Activated naive CD8-positive, alpha-beta T cell treated with anti-CD3 and anti-CD28 coated beads, Interleukin-2, amount 10 ng/mL, durations not matched to agents 7 days and 5 days (primary cell): ENCODE results near the gene NIPAL3. TPM values are rescaled to one million over a fixed set of nuclear protein-coding genes. Genes with fewer than 3 reads are reported as not detected.
"Not testable (repeated sequence)": the region's sequence is repeated elsewhere in the genome, so short reads cannot be mapped to it uniquely, and the experiment has no call there.

Experiments
- ATAC-seq: fragments of 150-1000 bp; cut with Tn5 transposase; one replicate; pipeline ENCODE4 v1.10.0; 2021; ENCODE audit warnings: low read depth, moderate library complexity
- POLR2A ChIA-PET: fragments of 350-600 bp; sonication (Branson Sonifier 250); formaldehyde crosslinking; loops from one replicate; lab custom pipeline; 2021; ENCODE audit warnings: antibody characterized with exemption; lab: Charles Lee
- DNase-seq: peaks from one replicate; pipeline ENCODE4 v3.0.0; 2021
- H3K27ac Mint-ChIP-seq: one replicate; pipeline ENCODE4 v1.8.0; 2022; ENCODE audit warnings: mild to moderate bottlenecking, mixed read lengths
- H3K27me3 Mint-ChIP-seq: one replicate; pipeline ENCODE4 v1.8.0; 2022; ENCODE audit warnings: mild to moderate bottlenecking, moderate library complexity, mixed read lengths
- H3K36me3 Mint-ChIP-seq: one replicate; pipeline ENCODE4 v1.8.0; 2021; ENCODE audit warnings: mild to moderate bottlenecking, mixed read lengths
- H3K4me1 Mint-ChIP-seq: one replicate; pipeline ENCODE4 v1.8.0; 2021; ENCODE audit warnings: mixed read lengths
- H3K4me3 Mint-ChIP-seq: one replicate; pipeline ENCODE4 v1.8.0; 2022; ENCODE audit warnings: mild to moderate bottlenecking, moderate library complexity, mixed read lengths
- H3K9me3 Mint-ChIP-seq: one replicate; pipeline ENCODE4 v1.8.0; 2021; ENCODE audit warnings: mixed read lengths
- total RNA-seq, 2 experiments: library from RNA; stranded (reverse); gene quantifications; one replicate each; pipeline ENCODE4 v1.2.3, GENCODE V29; 2021

The NIPAL3 gene
- total RNA-seq, 2 experiments from 2014 or later, result 54.1 to 55.1 TPM

DNA sequence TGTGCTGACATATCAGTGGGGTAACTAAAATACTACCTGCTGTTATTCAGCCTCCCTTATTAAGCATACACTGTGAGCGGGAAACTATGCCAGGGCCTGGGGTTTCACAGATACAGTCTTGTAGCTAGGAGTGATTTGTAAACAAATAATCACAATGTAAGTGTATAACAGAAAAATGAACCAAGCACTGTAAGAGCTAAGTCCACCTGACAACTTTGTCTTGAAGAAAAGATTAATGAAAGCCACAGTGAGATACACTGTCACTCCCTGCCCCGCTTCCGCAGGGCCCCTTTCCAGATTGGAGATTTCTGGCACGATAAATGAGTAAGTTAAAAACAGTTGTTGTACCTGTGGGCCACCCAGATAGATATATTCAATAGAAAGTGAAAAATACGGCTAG lies 91.8 kb downstream of the NIPAL3 start:
- H3K36me3 Mint-ChIP-seq, result peaks cover 40% of the 10 kb centered on the region

DNA sequence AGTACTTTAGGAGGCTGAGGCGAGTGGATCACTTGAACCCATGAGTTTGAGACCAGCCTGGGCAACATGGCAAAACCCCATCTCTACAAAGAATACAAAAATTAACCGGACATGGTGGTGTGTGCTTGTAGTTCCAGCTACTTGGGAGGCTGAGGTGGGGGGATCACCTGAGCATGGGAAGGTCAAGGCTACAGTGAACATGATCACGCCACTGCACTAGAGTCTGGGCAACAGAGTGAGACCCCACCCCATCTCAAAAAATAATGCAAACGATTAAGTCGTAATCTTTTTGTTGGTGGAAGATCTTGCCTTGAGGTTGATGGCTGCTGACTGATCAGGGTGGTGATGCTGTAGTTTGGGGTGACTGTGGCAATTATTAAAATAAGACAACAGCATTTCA lies 93.3 kb downstream of the NIPAL3 start:
- H3K27me3 Mint-ChIP-seq, result no peaks in the 10 kb centered on the region
- H3K9me3 Mint-ChIP-seq, result no peaks in the 10 kb centered on the region
- DNase-seq (no peak), ATAC-seq (no peak)
- H3K27ac Mint-ChIP-seq, result peak overlapping the region; percentile 49
- H3K4me3 Mint-ChIP-seq, result peak overlapping the region; percentile 21
- peaks cover 56% of the 10 kb centered on the region for H3K4me1 Mint-ChIP-seq
- H3K36me3 Mint-ChIP-seq, result peaks cover 39% of the 10 kb centered on the region
- POLR2A ChIA-PET, result interaction anchor here (1.5 to 12.7 kb wide), 3 partner anchors 25 to 93 kb away, joined by 3 to 562 read pairs (median 203); partner anchors contain the start of genes NIPAL3 and STPG1

More for the DNA sequence above, 91.8 kb downstream of the NIPAL3 start:
- Mint-ChIP-seq H3K27ac (peak overlapping the region; percentile 87), H3K27me3 (no peaks in the 10 kb centered on the region), H3K9me3 (no peaks in the 10 kb centered on the region), H3K4me3 (peak overlapping the region; percentile 84), H3K4me1 (peaks cover 56% of the 10 kb centered on the region)
- no peak for ATAC-seq
- POLR2A ChIA-PET, result interaction anchor here (0.9 to 12.7 kb wide), 7 partner anchors 18 to 458 kb away, joined by 3 to 562 read pairs (median 5); partner anchors contain the start of genes NIPAL3 and STPG1
- no peak for DNase-seq

DNA sequence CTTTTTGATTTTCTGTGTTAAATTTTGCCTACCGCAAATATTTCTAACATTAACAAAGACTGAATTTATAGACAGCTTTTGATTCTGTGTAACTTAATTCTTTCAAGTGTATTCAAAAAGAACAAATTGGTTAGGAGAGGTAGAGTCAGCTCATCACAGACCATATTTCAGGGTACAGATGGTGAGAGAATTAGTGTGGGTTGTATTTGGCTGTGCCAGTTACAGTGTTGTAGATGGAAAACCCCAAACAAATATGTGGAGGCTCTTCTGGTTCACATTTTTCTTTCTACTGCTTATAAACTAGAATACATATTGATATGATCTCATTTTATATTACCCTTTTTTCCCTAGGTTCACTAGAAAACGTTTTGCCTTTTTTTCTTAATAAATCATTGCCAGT lies 98.1 kb downstream of the NIPAL3 start:
- H3K4me3 Mint-ChIP-seq, result no peak overlapping the region
- ATAC-seq (no peak), DNase-seq (no peak)
- H3K27me3 Mint-ChIP-seq, result no peaks in the 10 kb centered on the region
- H3K36me3 Mint-ChIP-seq, result peaks cover 40% of the 10 kb centered on the region
- peaks cover 38% of the 10 kb centered on the region for H3K4me1 Mint-ChIP-seq
- H3K9me3 Mint-ChIP-seq, result no peaks in the 10 kb centered on the region
- POLR2A ChIA-PET, result no interaction called here
- no peak overlapping the region for H3K27ac Mint-ChIP-seq

DNA sequence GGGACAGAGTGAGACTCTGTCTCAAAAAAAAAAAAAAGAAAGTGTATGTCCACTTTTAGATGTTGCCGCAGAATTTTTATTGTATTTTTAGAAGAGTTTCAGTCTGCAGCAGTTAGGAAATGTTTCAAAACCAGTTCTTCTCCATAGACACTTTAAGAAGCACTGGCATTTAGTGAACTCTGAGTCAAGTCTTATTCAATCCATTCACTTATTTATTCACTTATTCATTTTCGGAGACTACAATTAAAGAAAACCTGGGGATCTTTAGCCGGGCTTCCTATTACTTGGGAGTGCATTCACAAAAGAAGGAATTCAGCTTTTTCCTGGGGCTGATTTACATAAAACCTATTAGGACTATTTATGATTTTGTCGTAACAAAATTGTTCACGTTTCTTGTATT lies 99.3 kb downstream of the NIPAL3 start:
- DNase-seq, result no peak
- H3K27ac Mint-ChIP-seq, result no peak overlapping the region
- no peak overlapping the region for H3K4me3 Mint-ChIP-seq
- no peak for ATAC-seq
- no peaks in the 10 kb centered on the region for H3K27me3 Mint-ChIP-seq
- H3K4me1 Mint-ChIP-seq, result peaks cover 29% of the 10 kb centered on the region
- POLR2A ChIA-PET, result interaction anchor here (0.9 to 1.7 kb wide), 2 partner anchors 11 to 34 kb away, joined by 3 to 6 read pairs; no protein-coding TSS in a partner anchor
- peaks cover 35% of the 10 kb centered on the region for H3K36me3 Mint-ChIP-seq
- H3K9me3 Mint-ChIP-seq, result peaks cover 2% of the 10 kb centered on the region

DNA sequence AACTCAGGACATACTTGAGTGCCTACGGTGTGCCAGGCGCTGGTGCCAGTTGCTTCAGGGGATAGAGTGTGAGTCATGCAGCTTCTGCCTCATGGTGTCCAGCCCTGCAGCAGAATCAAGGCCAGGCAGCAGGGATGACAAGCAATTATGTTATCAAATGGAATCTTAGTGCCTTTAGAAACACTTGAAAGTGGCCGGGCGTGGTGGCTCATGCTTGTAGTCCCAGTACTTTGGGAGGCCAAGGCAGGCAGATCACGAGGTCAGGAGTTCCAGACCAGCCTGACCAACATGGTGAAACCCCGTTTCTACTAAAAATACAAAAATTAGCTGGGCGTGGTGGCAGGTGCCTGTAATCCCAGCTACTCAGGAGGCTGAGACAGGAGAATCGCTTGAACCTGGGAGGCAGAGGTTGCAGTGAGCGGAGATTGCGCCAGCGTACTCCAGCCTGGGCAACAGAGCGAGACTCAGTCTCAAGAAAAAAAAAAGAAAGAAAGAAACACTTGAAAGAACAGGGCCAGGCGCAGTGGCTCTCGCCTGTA lies 100.1 kb downstream of the NIPAL3 start:
- DNase-seq, H3K27me3 Mint-ChIP-seq, H3K9me3 Mint-ChIP-seq, H3K4me3 Mint-ChIP-seq, ATAC-seq, H3K27ac Mint-ChIP-seq: not testable (repeated sequence)
- Mint-ChIP-seq H3K36me3 (peaks cover 36% of the 10 kb centered on the region), H3K4me1 (peaks cover 26% of the 10 kb centered on the region)
- POLR2A ChIA-PET, result interaction anchor here (0.6 to 1.7 kb wide), 5 partner anchors 8 to 34 kb away, joined by 3 to 6 read pairs (median 5); partner anchors contain the start of gene RCAN3

DNA sequence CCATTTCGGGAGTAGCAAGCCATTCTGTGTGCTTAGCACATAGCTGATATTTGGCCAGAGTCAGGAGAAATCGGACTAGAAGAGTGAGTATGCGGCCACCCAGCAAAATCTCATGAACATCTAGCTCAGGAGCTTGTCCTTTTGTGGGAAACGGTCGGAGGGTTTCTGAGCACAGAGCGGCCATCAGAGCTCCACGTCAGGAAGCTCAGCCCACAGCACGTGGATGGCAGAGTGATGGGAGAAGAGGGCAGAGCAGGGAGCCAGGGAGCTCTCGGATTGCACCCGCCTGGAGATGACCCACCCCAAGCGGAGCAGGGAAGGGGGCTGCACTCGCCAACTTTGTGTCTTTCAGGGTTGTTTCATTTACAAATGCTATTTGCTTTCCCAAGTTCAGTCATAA lies 100.9 kb downstream of the NIPAL3 start:
- POLR2A ChIA-PET, result interaction anchor here (1.1 to 1.6 kb wide), 3 partner anchors 8 to 14 kb away, joined by 3 to 5 read pairs (median 3); partner anchors contain the start of gene RCAN3
- peaks cover 23% of the 10 kb centered on the region for H3K4me1 Mint-ChIP-seq
- ATAC-seq (no peak), DNase-seq (no peak)
- H3K9me3 Mint-ChIP-seq, result peaks cover 5% of the 10 kb centered on the region
- H3K27me3 Mint-ChIP-seq, result no peaks in the 10 kb centered on the region
- peaks cover 35% of the 10 kb centered on the region for H3K36me3 Mint-ChIP-seq
- no peak overlapping the region for H3K4me3 Mint-ChIP-seq
- H3K27ac Mint-ChIP-seq, result peak overlapping the region; percentile 54

DNA sequence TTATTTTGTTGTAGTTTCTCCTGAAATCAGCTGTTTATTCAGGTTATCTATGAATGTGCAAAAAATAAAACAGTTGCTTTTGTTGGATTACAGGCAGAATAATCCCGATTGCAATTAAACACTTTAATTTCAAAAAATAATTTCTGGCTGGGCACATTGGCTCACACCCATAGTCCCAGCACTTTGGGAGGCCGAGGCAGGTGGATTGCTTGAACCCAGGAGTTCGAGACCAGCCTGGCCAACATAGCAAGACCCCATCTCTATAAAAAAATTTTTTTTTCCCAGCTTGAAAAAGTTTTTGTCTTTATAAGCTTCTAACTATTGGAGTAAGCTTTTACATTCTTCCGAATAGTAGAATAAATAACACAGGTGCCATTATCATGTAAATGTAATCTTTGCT lies 102.3 kb downstream of the NIPAL3 start:
- Mint-ChIP-seq H3K4me1 (peaks cover 19% of the 10 kb centered on the region), H3K27ac (no peak overlapping the region), H3K4me3 (no peak overlapping the region), H3K36me3 (peaks cover 34% of the 10 kb centered on the region), H3K27me3 (no peaks in the 10 kb centered on the region), H3K9me3 (peaks cover 5% of the 10 kb centered on the region)
- DNase-seq, result no peak
- no peak for ATAC-seq
- POLR2A ChIA-PET, result no interaction called here

DNA sequence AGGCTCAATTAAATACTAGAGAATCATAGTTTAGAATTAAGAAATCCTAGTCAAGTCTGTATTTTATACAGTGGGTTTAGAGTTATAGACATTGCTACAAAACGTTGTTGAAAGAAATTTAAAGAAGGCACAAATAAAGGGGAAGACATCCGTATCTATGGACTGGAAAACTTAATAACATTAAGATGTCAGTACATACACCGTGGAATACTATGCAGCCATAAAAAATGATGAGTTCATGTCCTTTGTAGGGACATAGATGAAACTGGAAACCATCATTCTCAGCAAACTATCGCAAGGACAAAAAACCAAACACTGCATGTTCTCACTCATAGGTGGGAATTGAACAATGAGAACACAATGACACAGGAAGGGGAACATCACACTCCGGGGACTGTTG lies 104.7 kb downstream of the NIPAL3 start:
- POLR2A ChIA-PET, H3K9me3 Mint-ChIP-seq, ATAC-seq, H3K27me3 Mint-ChIP-seq, H3K4me3 Mint-ChIP-seq, H3K27ac Mint-ChIP-seq, DNase-seq: not testable (repeated sequence)
- Mint-ChIP-seq H3K36me3 (peaks cover 33% of the 10 kb centered on the region), H3K4me1 (peaks cover 19% of the 10 kb centered on the region)

Other genes with a start within 250 kb of the NIPAL3 start
- 1 to 10 TPM; 6.2 to 7.9 TPM for gene IFNLR1, start 228.5 kb upstream of the NIPAL3 start, total RNA-seq
- not detected for gene GRHL3, start 96.4 kb upstream of the NIPAL3 start, total RNA-seq
- gene STPG1, start 2.0 kb upstream of the NIPAL3 start, total RNA-seq, result 1 to 10 TPM; 8.6 to 9.0 TPM
- gene RCAN3, start 87.0 kb downstream of the NIPAL3 start, total RNA-seq, result 10 to 100 TPM; 77.4 to 84.8 TPM
- under 1 TPM; 0.19 to 0.23 TPM for gene NCMAP, start 140.3 kb downstream of the NIPAL3 start, total RNA-seq
- gene SRRM1, start 227.5 kb downstream of the NIPAL3 start, total RNA-seq, result 100 to 1,000 TPM; 211 to 220 TPM